Measurements from ENCODE around the gene MED9.

Gene MED9

DNA sequence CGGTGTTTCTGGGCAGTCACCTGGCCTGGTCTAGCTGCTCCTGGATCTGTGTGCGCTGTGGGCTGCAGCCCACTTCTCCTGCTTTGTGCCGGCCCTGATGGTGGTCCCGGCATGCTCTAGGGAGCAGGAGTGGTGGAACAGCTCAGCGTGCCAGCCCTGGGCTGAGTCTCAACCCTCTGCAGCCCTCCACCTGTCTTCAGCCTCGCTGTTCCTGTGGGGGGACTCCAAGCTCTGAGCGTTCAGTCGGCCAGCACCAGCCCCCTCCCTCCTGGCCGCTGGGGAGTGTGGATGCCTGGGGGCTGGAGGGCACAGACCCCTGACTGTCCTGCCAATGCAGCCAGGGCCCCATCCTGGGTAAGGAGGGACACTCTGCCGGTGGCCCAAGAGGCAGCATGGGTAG, 43.1 kb downstream of the MED9 start:
- no peak for DNase-seq

DNA sequence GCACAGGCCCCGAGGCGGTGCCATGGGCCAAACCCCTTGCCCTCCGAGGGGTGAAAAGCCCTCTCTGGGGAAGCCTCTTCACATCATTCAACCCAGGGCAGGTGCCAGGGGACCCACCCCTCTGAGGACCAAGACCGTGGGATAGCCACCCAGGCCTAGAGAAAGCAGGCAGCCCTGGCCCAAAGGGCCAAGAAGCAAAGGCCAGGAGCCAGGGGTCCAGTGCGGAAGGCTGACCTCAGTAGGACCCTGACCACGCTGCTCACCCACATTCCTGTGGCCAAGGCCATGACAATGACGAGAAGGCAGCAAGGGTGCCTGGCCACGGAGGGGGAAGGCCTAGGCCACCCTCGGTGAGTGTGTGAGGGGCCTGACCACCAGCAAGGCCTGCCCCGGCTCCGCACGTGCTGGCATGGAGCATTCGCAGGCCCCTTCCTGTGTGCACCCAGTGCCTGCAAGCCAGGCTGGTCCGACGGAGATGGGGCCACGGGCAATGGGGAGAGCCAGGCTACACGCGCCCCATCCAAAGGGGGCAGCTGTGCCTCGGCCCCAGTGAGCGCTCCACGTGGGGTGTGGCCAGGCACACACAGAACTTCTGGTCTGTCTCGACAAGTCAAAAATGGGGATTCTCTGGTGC, 43.9 kb downstream of the MED9 start:
- no peak for DNase-seq

DNA sequence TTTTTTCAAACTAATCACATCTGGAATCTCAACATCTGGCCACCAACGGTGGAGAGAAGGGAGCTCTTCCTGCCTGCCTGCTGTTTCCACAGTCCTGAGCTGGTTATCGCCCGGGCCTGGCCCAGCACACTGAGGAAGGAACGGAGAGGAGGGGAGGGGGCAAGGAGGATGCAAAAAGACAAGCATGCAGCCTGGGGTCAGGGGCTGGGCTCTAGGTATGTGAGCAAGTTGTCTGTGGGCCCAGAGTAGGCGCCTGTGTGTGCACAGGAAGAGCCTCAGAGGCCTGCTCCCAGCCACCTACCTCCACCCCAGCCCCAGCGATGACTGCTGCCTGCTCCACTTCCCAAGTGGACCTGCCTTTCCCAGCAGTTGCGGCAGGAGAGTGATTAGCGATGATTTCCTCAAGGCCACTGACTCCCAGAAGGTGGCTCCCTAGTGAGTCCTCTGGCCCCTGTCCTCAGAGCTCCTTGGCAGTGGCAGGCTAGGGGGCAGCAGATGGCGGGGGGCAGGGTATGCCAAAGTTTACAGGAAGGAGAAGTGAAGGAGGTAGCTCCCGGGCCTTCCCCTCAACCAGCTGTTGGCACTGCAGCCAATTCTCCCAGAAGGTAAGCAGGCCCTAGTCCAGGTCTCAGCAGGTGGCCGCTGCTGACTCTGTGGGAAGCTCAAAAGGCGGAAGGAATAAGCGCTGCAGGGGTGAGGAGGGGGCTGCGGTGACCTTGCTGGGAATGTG, 46.4 kb downstream of the MED9 start:
- no peak for DNase-seq

DNA sequence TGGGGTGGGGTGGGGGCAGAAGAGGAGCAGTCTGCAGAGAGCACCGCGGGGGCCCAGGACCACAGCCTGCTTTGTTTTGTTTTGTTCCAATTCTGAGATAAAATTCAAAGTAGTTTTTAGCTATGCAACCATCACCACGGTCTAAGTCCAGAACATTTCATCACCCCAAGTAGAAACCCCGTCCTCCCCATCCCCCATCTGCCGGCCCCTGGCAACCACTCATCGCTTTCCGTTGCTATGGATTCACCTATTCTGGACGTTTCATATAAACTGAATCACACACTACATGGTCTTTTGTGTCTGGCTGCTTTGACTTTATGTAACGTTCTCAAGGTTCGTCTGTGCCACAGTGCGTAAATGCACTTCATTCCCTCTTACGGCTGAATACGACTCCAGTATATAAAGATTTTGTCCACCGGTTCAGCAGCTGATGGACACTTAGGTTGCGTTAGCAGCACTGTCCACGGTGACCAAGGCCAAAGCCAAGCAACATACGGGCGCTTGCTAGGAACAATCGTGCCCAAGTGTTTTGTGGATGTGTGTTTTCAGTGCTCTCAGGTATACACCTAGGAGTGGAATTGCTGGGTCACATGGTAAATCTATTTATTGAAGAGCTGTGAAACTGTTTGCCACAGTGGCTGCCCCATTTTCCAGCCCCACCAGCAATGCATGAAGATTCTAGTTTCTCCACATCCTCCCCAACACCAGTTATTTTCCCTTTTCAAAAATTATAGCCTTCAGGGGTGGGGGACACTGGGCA, 47.1 kb downstream of the MED9 start:
- DNase-seq: no peak

DNA sequence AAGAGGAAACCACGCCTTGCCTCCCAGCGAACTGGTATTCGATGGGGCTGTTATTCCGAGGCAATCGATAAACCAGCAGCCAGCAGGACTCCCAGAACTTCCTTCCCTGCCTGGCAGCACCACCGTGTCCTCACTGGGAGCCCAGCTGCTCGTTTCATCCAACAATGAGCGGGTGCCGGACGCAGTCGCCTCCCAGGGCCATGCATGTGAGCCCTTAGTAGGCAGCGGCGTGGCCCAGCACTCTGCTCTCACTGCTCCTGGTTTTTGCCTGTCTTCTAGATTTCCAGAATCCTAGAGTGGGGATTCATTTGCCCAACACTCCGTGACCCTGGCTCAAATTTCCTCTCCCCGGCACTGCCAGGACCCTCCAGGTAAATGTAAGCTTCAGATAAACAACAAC, 48.5 kb downstream of the MED9 start:
- DNase-seq: no peak

DNA sequence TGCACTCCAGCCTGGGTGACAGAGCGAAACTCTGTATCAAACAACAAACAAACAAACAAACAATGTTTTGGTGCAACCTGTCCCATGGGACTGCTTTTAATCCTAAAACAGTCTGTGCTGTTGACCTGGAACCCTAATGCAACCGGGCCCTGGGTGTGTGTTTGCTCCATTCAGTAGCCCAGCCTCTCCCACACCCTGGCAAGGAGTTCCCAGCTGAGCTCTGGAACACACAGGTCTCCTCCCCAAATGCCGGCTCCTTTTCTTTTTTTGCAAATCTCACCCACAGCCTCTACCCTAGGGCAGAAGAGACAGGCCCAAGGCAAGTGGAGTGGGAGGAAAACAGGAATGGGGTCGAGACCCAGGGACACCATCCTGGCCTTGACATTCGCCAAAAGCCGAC, 49.2 kb downstream of the MED9 start:
- no peak for DNase-seq

DNA sequence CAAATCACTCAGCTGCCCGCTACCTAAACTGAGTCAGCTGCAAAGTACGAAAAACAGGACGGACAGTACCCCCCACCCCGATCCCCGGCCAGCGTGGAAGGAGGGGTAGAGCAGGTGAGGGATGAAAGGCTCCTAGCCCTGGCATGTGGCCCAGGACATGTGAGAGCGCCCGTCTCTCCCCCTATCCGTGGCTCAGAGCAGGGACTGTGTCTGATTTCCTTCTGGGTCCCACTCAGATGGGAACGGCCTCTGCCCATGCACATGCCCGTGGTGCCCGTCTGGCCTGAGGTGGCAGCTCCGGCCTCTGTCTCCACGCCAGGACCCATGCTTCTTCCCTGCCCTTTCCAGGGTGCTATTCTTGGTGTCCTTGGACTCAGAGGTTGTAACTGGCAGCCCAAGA, 49.6 kb downstream of the MED9 start:
- DNase-seq: no peak

DNA sequence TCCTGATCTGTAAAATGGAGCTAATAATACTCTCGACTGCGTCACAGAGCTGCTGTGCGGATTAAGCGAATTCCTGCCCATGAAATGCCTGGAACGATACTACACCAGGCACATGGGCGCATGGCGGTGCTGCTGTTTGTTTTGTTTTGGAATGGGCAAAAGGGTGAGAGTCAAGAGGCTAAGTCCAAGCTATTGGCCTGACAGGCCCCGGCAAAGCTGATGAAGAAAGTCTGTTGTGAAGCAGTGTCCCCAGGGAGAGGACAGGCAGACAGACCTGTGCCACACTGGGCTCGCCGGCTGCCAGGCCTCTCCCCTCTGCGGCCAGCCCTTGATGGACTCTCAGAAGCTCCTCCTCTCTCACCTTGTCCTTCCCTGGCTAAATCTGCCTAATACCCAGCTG, 50.7 kb downstream of the MED9 start:
- no peak for DNase-seq

DNA sequence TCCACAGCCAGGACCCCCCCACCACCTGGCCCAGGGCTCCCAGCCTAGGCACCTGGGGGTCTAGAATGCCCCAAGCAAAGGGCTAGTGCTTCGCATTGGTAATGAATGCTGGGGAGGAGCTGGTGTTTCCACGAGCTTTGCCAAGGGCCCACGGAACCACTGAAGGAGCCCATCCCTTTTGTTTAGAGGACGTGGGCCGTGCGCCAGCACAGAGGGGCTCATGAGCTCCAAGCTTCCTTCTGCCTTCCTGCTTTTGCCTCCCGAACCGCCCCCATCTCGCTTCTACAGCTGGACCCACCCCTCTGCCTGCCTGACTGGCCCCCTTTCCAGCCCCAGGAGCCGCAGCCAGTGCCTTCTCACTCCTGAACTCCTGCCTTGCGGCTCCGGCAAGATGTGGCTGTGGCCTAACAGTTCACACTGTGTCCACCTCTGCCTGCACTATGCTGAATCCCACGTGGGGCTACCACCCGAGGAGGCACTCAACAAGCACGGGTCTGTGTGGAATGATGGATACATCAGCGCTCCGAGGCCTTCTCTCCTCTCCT, 51.2 kb downstream of the MED9 start:
- no peak for DNase-seq

DNA sequence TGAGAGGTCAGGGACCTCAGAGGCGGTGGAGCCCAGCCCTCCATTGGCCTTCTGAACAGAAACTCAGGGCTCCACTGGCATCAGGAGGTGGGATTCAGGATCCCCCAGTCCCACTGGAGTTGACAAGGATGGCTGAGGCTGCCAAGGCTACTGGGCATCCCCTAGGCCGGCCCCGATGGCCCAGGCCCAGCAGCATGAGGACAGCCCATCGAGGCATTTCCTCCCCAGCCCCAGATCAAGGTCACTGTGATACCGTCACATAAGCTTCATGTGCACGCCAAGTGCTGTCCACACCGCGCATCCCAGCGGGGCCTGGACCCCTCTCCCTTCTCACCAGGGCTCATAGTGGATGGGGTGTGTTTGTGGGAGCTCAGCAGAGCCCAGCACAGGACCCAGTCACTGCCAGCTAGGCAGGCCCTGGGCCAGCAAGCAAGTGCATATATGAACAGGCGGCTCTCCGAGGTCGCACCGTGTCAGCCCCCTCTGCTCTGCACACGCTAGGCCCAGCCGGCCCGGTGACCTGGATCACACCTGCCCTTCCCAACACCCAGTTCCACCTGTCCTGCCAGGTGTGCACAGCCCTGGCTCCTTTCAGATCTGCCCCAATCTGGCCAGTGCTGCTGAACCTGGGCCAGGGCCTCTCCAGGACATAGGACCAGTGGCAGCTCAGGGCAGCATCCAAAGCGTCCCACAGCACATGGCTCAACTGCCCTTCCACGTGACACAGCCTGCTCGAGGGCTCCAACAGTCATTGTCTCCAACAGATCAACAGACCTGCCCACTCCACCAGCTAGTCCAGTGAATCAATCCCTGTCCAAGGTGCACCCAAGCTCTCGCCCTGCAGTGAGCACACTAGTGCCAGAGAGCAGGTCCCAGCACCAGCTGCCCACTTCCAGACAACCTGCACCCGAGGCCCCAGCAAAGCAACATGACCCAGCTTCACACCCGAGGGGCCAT, 52.2 kb downstream of the MED9 start:
- DNase-seq: no peak

DNA sequence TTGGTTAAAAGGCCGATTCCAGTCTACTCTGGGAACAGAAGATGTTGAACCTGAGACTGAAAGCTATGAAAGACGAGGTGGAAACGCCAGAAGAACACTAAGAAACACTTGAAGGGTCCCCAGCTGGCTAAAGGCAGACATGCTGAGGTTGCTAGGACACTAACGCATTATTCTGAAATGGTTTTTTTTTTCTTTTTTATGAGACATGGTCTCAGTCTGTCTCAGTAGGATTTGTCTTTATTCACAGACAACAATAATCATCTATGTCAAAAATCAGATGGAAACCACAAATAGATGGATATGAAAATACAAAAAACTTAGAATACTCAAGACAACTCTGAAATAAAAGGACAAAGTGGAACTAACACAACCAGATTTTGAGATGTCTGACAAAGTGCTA, 54.4 kb downstream of the MED9 start:
- no peak for DNase-seq

DNA sequence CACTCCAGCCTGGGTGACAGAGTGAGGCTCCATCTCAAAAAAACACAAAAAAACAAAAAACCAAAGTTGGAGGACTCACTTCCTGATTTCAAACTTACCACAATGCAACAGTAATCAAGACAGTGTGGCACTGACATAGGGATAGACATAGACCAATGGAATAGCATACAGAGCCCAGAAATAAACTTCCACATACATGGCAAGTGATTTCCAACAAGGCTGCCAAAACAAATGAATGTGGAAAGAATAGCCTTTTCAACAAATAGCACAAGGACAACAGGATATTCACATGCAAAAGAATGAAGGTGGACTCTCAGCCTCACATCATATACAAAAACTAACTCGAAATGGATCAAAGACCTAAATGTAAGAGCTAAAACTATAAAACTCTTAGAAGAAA, 56.2 kb downstream of the MED9 start:
- no peak for DNase-seq

DNA sequence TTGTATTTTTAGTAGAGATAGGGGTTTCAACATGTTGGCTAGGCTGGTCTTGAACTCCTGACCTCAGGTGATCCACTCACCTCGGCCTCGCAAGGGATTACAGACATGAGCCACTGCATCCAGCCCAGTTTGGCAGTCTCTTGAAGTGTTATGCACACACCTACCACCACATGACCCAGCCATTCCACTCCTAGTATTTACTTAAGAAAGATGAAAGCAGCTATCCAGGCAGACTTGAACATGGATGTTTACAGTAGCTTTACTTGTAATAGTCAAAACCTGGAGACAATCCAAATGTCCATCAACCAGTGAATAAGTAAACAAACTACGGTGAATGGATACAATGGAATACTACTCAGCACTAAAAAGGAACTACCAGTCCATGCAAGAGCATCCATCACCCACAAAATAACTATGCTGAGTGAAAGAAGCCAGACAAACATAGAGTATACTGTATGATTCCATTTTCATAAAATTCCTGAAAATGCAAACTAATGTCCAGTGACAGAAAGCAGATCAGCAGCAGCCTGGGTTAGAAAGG, 57.2 kb downstream of the MED9 start:
- DNase-seq: no peak

DNA sequence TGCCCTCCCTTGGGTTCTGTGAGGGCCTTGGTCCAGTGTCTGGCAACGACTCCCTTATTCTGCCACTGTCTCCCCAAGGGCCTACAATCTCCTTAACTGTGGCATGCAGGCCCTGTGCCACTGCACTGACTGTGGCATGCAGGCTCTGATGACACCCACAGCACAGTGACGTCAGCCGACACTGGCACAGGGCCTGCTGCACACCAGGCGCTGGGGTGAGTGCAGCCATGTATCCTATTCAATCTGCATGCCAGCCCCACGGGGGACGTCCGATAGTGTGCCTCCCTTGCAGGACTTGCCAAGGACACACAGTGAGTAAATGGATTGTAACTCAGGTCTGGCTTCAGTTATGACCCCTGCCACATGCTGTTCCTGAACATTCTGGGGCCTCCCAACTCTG, 59.2 kb downstream of the MED9 start:
- no peak for DNase-seq

DNA sequence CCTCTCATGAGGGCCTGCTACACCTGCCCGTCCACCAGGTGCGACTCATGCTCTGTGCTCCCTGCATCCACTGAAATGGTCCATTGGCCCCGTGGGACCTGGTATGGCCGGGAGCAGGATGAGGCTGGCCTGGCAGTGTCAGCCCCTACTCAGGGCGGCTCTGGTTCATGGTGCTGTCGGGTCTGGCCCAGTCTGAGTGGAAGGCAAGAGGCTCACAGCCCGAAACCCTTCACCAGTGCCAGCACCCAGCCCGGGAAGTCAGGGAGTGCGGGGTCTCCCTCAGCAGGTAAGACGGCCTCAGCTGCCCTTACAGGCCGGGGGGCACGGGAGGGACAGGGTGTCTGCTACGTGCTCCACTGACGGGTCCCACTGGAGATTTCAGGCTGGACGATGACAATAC, 59.9 kb downstream of the MED9 start:
- no peak for DNase-seq

DNA sequence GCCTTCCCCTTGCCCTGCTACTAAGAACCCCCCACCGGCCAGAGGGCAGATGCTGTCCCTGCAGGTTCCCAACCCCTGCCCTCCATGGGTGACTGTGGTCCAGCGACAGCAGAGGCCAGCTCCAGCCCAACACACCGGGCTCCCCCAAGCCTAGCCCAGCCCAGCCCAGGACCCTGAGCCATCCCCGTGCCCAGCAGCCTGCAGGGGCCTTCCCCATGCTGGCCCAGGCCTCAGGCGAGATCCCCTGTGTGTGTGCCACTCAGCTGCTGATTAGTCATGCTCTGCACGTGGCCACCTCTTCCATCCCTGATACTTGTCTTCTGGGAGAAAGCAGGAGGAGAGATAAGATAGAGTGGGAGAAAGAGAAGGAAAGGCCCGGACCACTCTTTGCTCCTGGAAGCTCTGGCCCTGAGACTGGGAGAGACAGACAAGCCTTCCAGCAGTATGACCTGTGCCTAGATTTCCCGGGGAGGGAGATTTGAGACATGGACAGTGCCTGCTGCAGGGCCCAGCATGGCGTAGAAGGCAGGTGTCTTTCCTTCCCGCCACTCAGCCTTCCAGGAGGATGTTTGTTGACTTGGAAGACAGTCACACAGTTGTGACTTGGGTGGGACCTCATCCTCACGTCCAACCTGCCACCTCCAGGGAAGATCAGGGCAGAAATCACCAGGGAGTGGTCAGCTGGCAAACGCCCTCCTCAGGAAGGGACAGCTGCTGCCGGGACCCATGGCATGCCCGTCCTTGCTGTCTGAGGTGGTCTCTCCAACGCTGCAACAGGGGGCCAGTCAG, 60.7 kb downstream of the MED9 start:
- DNase-seq: no peak

DNA sequence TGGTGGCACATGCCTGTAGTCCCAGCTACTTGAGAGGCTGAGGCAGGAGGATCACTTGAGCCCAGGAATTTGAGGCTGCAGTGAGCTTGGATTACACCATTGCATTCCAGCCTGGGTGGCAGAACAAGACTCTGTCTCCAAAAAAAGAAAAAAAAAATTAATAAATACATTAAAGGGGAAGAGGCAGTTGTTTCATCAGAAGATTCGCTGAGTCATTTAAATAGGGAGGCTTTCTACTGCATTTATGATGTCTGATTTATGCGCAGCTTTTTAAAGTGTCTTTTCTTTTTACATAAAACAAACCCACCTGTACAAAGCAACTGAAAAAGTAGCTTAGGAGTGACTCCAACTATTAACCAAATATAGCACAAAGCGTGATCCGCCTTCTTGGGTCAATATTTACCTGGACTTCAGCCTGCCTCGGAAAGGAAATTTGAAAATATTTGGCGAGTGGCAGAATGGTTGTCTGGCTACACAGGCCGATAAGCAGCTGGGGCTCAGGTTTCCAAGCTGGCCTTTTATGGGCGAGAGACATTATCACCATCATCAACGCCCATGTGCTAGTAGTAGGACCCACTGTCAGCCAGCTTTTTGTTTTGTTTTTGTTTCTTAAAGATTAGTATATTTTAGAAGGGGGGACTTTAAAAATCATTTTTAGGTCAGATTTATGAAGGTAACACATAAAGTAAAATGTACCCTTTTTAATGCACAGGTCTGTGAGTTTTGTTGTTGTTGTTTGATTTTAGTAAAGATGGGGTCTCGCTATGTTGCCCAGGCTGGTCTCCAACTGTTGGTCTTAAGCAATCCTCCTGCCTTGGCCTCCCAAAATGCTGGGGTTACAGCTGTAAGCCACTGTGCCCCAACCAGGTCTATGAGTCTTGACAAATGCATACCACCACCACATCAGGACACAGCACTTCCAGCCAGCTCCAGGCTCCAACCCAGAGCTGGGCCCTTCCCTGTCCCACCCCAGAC, 61.9 kb downstream of the MED9 start:
- DNase-seq: no peak

DNA sequence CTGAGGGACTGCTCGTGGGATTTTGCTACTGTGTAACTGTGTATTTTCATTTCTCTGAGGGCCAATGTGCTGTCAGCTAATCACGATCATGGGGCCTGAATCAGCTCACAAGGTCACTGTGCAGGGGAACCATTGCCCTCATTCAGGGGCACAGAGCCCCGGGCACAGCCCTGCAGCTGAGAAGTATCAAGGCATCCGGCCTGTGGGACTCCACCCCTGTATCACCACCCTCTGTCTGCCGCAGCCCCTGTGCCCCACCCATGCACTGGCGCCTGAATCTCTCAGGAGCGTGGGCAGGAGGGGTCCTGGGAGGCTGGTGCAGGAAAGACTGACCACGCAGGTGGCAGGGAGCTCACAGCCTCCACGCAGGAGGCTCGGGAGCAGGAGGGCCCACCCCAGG, 62.8 kb downstream of the MED9 start:
- no peak for DNase-seq

DNA sequence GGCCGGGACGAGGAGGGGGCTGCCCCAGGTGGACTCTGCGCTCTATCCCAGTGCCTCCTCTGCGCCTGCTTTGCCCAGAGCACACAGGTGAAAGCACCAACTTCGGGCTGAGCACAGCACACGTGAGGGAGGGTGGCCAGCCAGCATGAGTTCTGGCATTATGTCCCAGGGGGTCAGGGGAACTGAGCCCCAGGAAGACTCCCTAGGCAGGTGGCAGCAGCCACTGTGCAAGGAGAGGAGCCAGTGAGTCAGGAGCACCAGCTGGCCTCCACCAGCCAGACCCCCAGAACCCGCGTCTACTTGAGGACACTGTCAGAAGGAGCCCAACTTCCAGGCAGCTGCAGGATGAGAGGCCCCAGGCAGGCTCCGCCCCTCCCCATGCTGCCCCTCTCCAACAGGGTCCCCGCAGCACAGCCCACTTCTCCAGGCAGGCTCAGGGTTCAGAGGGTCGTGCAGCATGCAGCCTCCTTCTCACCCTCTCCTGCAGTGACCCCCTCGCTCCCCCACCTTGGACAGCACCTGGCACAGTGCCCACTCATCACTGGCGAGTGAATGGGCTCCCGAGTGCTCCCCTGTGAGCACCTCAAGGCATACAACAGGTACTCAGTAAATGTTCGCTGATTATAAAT, 63.6 kb downstream of the MED9 start:
- no peak for DNase-seq

Measured in SIG-M5 (cell line).